ENCODE results near the gene S100A7. TPM values are rescaled to one million over a fixed set of nuclear protein-coding genes. Genes with fewer than 3 reads are reported as not detected.
"Not testable (repeated sequence)": the region's sequence is repeated elsewhere in the genome, so short reads cannot be mapped to it uniquely, and the experiment has no call there.

The S100A7 gene
- total RNA-seq, 5 donors from 2014 or later (not counting 1 experiment from before 2014, with no cell fraction given): not detected

DNA sequence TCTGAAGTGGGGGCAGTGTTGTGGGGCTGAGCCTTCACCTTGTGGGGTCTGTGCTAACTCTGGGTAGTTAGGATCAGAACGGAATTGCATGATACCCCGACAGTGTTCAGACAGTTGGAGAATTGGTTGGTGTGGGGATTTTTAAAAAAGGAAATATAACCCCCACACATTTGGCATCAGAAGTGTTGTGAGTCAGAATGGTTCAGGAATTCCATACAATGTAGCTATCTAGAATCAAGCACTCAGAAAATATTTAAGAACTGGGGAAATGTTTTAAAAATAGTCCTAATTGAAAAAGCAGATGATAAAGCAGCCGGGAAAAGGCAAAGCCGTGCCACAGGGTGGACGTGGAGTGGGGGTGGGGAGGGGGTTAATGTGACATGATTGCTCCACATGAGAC is 6.5 kb upstream of the S100A7 start:
- ATAC-seq (replicated peaks in 1 of 4): no peak
- DNase-seq: no peak
- Histone ChIP-seq H3K9me3 (no peaks in the 10 kb centered on the region), H3K4me3 (ENCODE audit: control insufficient read depth in 1 of 2, extremely low read depth in 1 of 2, low read length in 1 of 2) (no peak overlapping the region), H3K27ac (ENCODE audit: low read length) (no peak overlapping the region), H3K27me3 (replicated peaks in 1 of 2; ENCODE audit: control insufficient read depth in 2 of 2, extremely low read depth in 1 of 2, insufficient read depth in 2 of 2, low read length in 1 of 2) (peaks cover 0 to 25% of the 10 kb centered on the region in 2 experiments), H3K4me1 (ENCODE audit: control insufficient read depth in 1 of 2, extremely low read depth in 1 of 2, insufficient read depth in 2 of 2, low read length in 2 of 2) (peaks cover 0 to 5% of the 10 kb centered on the region in 2 experiments), H3K36me3 (ENCODE audit: control insufficient read depth in 2 of 2, extremely low read depth in 1 of 2, insufficient read depth in 1 of 2, low read length in 1 of 2) (no peaks in the 10 kb centered on the region)
- CTCF ChIA-PET: no interaction called here
- H3K4me3 Mint-ChIP-seq: no peak overlapping the region
- H3K27me3 Mint-ChIP-seq: peaks cover 20 to 29% of the 10 kb centered on the region in 2 donors
- POLR2A ChIA-PET: no interaction called here
- H3K27ac Mint-ChIP-seq: peak overlapping the region in 1 of 2 donors; percentile 65
- no peaks in the 10 kb centered on the region for H3K36me3 Mint-ChIP-seq
- H3K4me1 Mint-ChIP-seq: peaks cover 0 to 5% (median 4%) of the 10 kb centered on the region in 3 donors
- WGBS (ENCODE audit: insufficient coverage): 74% methylated on average over 3 of the region's 5 CpGs
- H3K9me3 Mint-ChIP-seq: peaks cover 5 to 11% (median 9%) of the 10 kb centered on the region in 3 donors

DNA sequence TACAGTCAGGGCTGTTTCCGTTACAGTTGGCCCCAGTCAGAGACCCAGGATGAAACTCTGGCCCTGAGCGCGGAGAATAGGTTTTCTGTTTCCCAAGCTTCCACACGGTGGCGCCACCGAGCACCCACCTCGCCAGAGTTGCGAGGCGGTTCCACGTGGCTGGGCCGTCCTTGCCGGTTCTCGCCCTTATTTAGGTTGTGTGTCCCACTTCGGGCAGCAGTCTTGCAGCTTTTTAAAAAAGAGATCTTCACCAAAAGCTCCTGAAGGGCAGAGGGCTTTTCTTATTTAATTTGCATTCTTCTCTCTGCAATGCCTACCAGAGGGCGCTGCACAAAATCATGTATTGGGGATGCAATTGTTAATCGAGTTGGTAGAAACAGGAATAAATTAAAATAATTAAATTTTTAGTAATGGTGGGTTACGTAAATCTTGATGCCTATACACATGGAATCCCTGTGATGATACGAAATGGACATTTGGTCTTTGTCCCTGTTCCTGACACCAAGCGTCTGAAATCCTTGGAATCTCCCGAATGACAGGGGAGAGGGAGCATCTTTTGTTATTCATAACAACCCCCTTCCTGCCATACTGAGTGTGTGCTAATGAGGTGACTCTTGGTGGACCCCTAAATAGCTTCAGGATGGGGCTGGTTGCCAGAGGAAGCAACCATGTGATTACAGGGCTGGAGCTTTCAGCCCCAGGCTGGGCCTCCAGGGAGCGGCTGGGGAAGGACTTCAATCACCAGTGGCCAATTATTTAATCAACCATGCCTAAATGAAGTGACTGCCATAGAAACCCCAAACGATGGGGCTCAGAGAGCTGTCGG is 5.6 kb upstream of the S100A7 start:
- 9% methylated on average over 12 of the region's 23 CpGs for WGBS (ENCODE audit: insufficient coverage)

GRCh38 chr1:153462741-153463140 is 2.3 kb upstream of the S100A7 start:
- H3K9me3 ChIP-seq; CTCF ChIA-PET; H3K27ac Mint-ChIP-seq; ATAC-seq (replicated peaks in 1 of 4); H3K9me3 Mint-ChIP-seq; H3K4me3 Mint-ChIP-seq; H3K36me3 Mint-ChIP-seq; H3K4me3 ChIP-seq (ENCODE audit: control insufficient read depth in 1 of 2, extremely low read depth in 1 of 2, low read length in 1 of 2); H3K4me1 Mint-ChIP-seq; H3K27ac ChIP-seq (ENCODE audit: low read length); POLR2A ChIA-PET; H3K36me3 ChIP-seq (ENCODE audit: control insufficient read depth in 2 of 2, extremely low read depth in 1 of 2, insufficient read depth in 1 of 2, low read length in 1 of 2); H3K4me1 ChIP-seq (ENCODE audit: control insufficient read depth in 1 of 2, extremely low read depth in 1 of 2, insufficient read depth in 2 of 2, low read length in 2 of 2); DNase-seq: not testable (repeated sequence)
- H3K27me3 ChIP-seq (replicated peaks in 1 of 2; ENCODE audit: control insufficient read depth in 2 of 2, extremely low read depth in 1 of 2, insufficient read depth in 2 of 2, low read length in 1 of 2): peaks cover 0 to 36% of the 10 kb centered on the region in 2 experiments
- peaks cover 16 to 32% of the 10 kb centered on the region in 2 donors for H3K27me3 Mint-ChIP-seq

More for the DNA sequence above, 5.6 kb upstream of the S100A7 start:
- Histone ChIP-seq H3K27ac (ENCODE audit: low read length) (no peak overlapping the region), H3K27me3 (replicated peaks in 1 of 2; ENCODE audit: control insufficient read depth in 2 of 2, extremely low read depth in 1 of 2, insufficient read depth in 2 of 2, low read length in 1 of 2) (peaks cover 0 to 25% of the 10 kb centered on the region in 2 experiments), H3K4me1 (ENCODE audit: control insufficient read depth in 1 of 2, extremely low read depth in 1 of 2, insufficient read depth in 2 of 2, low read length in 2 of 2) (peaks cover 0 to 5% of the 10 kb centered on the region in 2 experiments), H3K4me3 (ENCODE audit: control insufficient read depth in 1 of 2, extremely low read depth in 1 of 2, low read length in 1 of 2) (no peak overlapping the region), H3K36me3 (ENCODE audit: control insufficient read depth in 2 of 2, extremely low read depth in 1 of 2, insufficient read depth in 1 of 2, low read length in 1 of 2) (no peaks in the 10 kb centered on the region), H3K9me3 (no peaks in the 10 kb centered on the region)
- peaks cover 3 to 6% (median 5%) of the 10 kb centered on the region in 3 donors for H3K9me3 Mint-ChIP-seq
- CTCF ChIA-PET: interaction anchor here in 1 of 2 donors (1.0 kb wide), 1 partner anchor 30 kb away, joined by 3 read pairs; no protein-coding TSS in a partner anchor
- POLR2A ChIA-PET: no interaction called here
- no peak overlapping the region for H3K4me3 Mint-ChIP-seq
- H3K36me3 Mint-ChIP-seq: no peaks in the 10 kb centered on the region
- ATAC-seq (replicated peaks in 1 of 4) (peak; percentile 55 to 67 (median 60)), DNase-seq (peak in 34 of 35 experiments; percentile 28 to 64 (median 51))
- H3K27ac Mint-ChIP-seq: no peak overlapping the region
- peaks cover 0 to 5% (median 4%) of the 10 kb centered on the region in 3 donors for H3K4me1 Mint-ChIP-seq
- H3K27me3 Mint-ChIP-seq: peaks cover 19 to 29% of the 10 kb centered on the region in 2 donors

DNA sequence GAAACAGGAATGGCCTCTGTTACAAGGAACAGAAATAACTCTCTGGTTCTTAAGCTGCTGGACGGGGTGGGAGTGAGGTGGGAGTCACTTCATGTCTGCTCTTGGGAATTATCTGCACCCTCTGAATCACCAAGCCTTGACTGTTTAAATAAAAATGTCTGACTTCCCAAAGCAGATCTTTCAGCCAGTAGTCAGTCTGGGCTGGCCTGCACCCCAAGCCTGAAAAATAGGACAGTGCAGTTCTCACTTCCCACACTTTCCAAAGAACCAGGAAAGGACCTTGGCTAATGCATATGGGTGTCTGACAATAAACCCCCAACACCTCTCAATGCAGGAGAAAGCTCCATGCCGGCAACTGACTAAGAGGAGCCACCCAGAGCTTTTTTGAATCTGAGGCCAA is 796 bp downstream of the S100A7 start:
- H3K4me1 ChIP-seq (ENCODE audit: control insufficient read depth in 1 of 2, extremely low read depth in 1 of 2, insufficient read depth in 2 of 2, low read length in 2 of 2): no peaks in the 10 kb centered on the region
- ChIA-PET CTCF (interaction anchor here in 1 of 2 donors (0.6 kb wide), 1 partner anchor 1035 kb away, joined by 4 read pairs; no protein-coding TSS in a partner anchor), POLR2A (no interaction called here)
- Mint-ChIP-seq H3K27ac (no peak overlapping the region), H3K36me3 (no peaks in the 10 kb centered on the region), H3K9me3 (no peaks in the 10 kb centered on the region), H3K4me3 (no peak overlapping the region), H3K4me1 (no peaks in the 10 kb centered on the region), H3K27me3 (peaks cover 21 to 41% of the 10 kb centered on the region in 2 donors)
- no peak overlapping the region for H3K4me3 ChIP-seq (ENCODE audit: control insufficient read depth in 1 of 2, extremely low read depth in 1 of 2, low read length in 1 of 2)
- DNase-seq (no peak), ATAC-seq (replicated peaks in 1 of 4) (no peak)
- H3K9me3 ChIP-seq: no peaks in the 10 kb centered on the region
- peaks cover 0 to 33% of the 10 kb centered on the region in 2 experiments for H3K27me3 ChIP-seq (replicated peaks in 1 of 2; ENCODE audit: control insufficient read depth in 2 of 2, extremely low read depth in 1 of 2, insufficient read depth in 2 of 2, low read length in 1 of 2)
- no peaks in the 10 kb centered on the region for H3K36me3 ChIP-seq (ENCODE audit: control insufficient read depth in 2 of 2, extremely low read depth in 1 of 2, insufficient read depth in 1 of 2, low read length in 1 of 2)
- WGBS (ENCODE audit: insufficient coverage): 43% methylated on average over 1 of the region's 2 CpGs
- H3K27ac ChIP-seq (ENCODE audit: low read length): no peak overlapping the region

- 43% methylated on average over 1 of the region's 1 CpG for WGBS (ENCODE audit: insufficient coverage)
- Mint-ChIP-seq H3K9me3 (no peaks in the 10 kb centered on the region), H3K36me3 (no peaks in the 10 kb centered on the region), H3K27ac (no peak overlapping the region), H3K4me1 (no peaks in the 10 kb centered on the region), H3K27me3 (peaks cover 26 to 45% of the 10 kb centered on the region in 2 donors), H3K4me3 (no peak overlapping the region)
- ChIA-PET POLR2A (no interaction called here), CTCF (no interaction called here)
- ATAC-seq (replicated peaks in 1 of 4): no peak
- DNase-seq: no peak
- H3K4me1 ChIP-seq (ENCODE audit: control insufficient read depth in 1 of 2, extremely low read depth in 1 of 2, insufficient read depth in 2 of 2, low read length in 2 of 2): no peaks in the 10 kb centered on the region
- H3K27ac ChIP-seq (ENCODE audit: low read length): no peak overlapping the region
- H3K9me3 ChIP-seq: no peaks in the 10 kb centered on the region
- H3K27me3 ChIP-seq (replicated peaks in 1 of 2; ENCODE audit: control insufficient read depth in 2 of 2, extremely low read depth in 1 of 2, insufficient read depth in 2 of 2, low read length in 1 of 2): peaks cover 0 to 30% of the 10 kb centered on the region in 2 experiments
- no peak overlapping the region for H3K4me3 ChIP-seq (ENCODE audit: control insufficient read depth in 1 of 2, extremely low read depth in 1 of 2, low read length in 1 of 2)
- H3K36me3 ChIP-seq (ENCODE audit: control insufficient read depth in 2 of 2, extremely low read depth in 1 of 2, insufficient read depth in 1 of 2, low read length in 1 of 2): no peaks in the 10 kb centered on the region
Observed at GRCh38 chr1:153456396-153456795, 4.1 kb downstream of the S100A7 start.

DNA sequence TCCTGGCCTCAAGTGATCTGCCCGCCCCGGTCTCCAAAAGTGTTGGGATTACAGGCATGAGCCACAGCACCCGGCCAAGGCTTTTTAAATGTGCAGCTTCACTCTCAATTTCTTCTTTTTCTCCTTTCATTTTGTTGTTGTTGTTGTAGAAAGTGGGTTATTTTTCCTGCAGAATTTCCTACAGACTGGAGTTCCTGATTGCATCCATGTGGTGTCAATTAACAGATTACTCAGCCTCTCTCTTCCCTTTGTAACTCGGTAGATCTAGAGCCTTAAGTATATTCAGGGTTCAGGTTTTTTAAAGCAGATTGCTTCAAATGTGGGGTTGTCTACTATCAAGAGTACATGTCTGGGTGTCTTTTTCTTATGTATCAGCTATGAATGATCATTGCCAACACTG is 11.6 kb downstream of the S100A7 start:
- H3K27ac Mint-ChIP-seq; H3K27ac ChIP-seq (ENCODE audit: low read length); H3K4me3 Mint-ChIP-seq; ATAC-seq (replicated peaks in 1 of 4); H3K4me1 Mint-ChIP-seq; H3K4me3 ChIP-seq (ENCODE audit: control insufficient read depth in 1 of 2, extremely low read depth in 1 of 2, low read length in 1 of 2); DNase-seq; H3K36me3 Mint-ChIP-seq; POLR2A ChIA-PET; CTCF ChIA-PET; H3K9me3 Mint-ChIP-seq; H3K4me1 ChIP-seq (ENCODE audit: control insufficient read depth in 1 of 2, extremely low read depth in 1 of 2, insufficient read depth in 2 of 2, low read length in 2 of 2); H3K36me3 ChIP-seq (ENCODE audit: control insufficient read depth in 2 of 2, extremely low read depth in 1 of 2, insufficient read depth in 1 of 2, low read length in 1 of 2); H3K9me3 ChIP-seq: not testable (repeated sequence)
- H3K27me3 ChIP-seq (replicated peaks in 1 of 2; ENCODE audit: control insufficient read depth in 2 of 2, extremely low read depth in 1 of 2, insufficient read depth in 2 of 2, low read length in 1 of 2): peaks cover 0 to 26% of the 10 kb centered on the region in 2 experiments
- WGBS (ENCODE audit: insufficient coverage): no CpG with 5 or more reads among the region's 4 CpGs
- H3K27me3 Mint-ChIP-seq: peaks cover 43 to 47% of the 10 kb centered on the region in 2 donors

All from T-cell (primary cell).